Vagina (tissue), 2 donors: ENCODE results near the gene ENTREP1. TPM values are rescaled to one million over a fixed set of nuclear protein-coding genes. Genes with fewer than 3 reads are reported as not detected.

Source experiments
- DNase-seq, 2 donors: peaks; one replicate each; pipeline ENCODE4 v3.0.0-alpha.2; 2017; ENCODE audit errors: extremely low spot score in 2 of 2
- H3K27ac ChIP-seq: fragments of 200-600 bp; sonication (generic); one replicate; pipeline ENCODE4 v1.5.1; 2019
- H3K27me3 ChIP-seq: fragments of 200-600 bp; sonication (generic); one replicate; pipeline ENCODE4 v1.5.1; 2019
- H3K36me3 ChIP-seq, 2 donors: fragments of 200-600 bp; sonication (generic); one replicate each; pipeline ENCODE4 v1.5.1; 2017 to 2019
- H3K4me1 ChIP-seq: fragments of 200-600 bp; sonication (generic); one replicate; pipeline ENCODE4 v1.5.1; 2019
- H3K4me3 ChIP-seq, 2 donors: fragments of 200-600 bp; sonication (generic); 1 replicate in 1 of 2; 2 replicates in 1 of 2; pipeline ENCODE4 v1.5.1; 2016 to 2019
- H3K9me3 ChIP-seq: fragments of 200-600 bp; sonication (generic); one replicate; pipeline ENCODE4 v1.5.1; 2019
- CTCF ChIP-seq, 3 experiments: fragments of 450-650 bp in 2 of 3; fragments of 200-600 bp in 1 of 3; sonication (generic) in 1 of 3; IDR thresholded peaks; one replicate each; pipeline ENCODE4 v1.5.1; 2017 to 2019; ENCODE audit warnings: antibody characterized with exemption in 3 of 3, mild to moderate bottlenecking in 2 of 3, moderate library complexity in 2 of 3
- POLR2A ChIP-seq, 2 donors: fragments of 450-650 bp; IDR thresholded peaks; one replicate each; pipeline ENCODE4 v1.6.1; 2017; ENCODE audit warnings: antibody characterized with exemption in 2 of 2, mild to moderate bottlenecking in 2 of 2, moderate library complexity in 2 of 2
- POLR2AphosphoS5 ChIP-seq, 2 donors: sonication (generic); formaldehyde crosslinking; IDR thresholded peaks; one replicate each; pipeline ENCODE4 v1.9.0; 2017; ENCODE audit warnings: antibody characterized with exemption in 2 of 2, mild to moderate bottlenecking in 2 of 2, low read depth in 1 of 2; ENCODE audit not compliant: insufficient read depth in 1 of 2
- intact Hi-C: fragments of 100-400 bp; cut with DNase I; formaldehyde crosslinking; loops from one replicate; pipeline ENCODE4 v1.15.1; 2023
- total RNA-seq: library from RNA; depleted of rRNA; stranded (reverse); fragments of >200 nt; gene quantifications from one replicate; pipeline ENCODE4 v1.2.3, GENCODE V29; 2016

The ENTREP1 gene
- total RNA-seq, 1 donor from 2014 or later = 12.5 TPM

GRCh38 chr9:69339620-69340019, 14.6 kb downstream of the ENTREP1 start:
- TF ChIP-seq CTCF (IDR thresholded peaks at IDR 0.05) (no peak), POLR2AphosphoS5 (IDR thresholded peaks at IDR 0.05; ENCODE audit: insufficient read depth in 1 of 2, low read depth in 1 of 2) (no peak), POLR2A (IDR thresholded peaks at IDR 0.05) (no peak)
- H3K4me3 ChIP-seq = no peak overlapping the region
- H3K27me3 ChIP-seq = no peaks in the 10 kb centered on the region
- no peaks in the 10 kb centered on the region for H3K36me3 ChIP-seq
- intact Hi-C loops = no loop called here
- no peak overlapping the region for H3K27ac ChIP-seq
- no peak for DNase-seq
- H3K4me1 ChIP-seq = no peaks in the 10 kb centered on the region
- H3K9me3 ChIP-seq = no peaks in the 10 kb centered on the region

- Histone ChIP-seq H3K27ac (no peak overlapping the region), H3K9me3 (no peaks in the 10 kb centered on the region), H3K36me3 (no peaks in the 10 kb centered on the region), H3K4me3 (no peak overlapping the region), H3K27me3 (no peaks in the 10 kb centered on the region), H3K4me1 (no peaks in the 10 kb centered on the region)
- DNase-seq = no peak
- TF ChIP-seq CTCF (IDR thresholded peaks at IDR 0.05) (no peak), POLR2A (IDR thresholded peaks at IDR 0.05) (no peak)
- intact Hi-C loops = no loop called here
These were observed 15.6 kb downstream of the ENTREP1 start for GRCh38 chr9:69340631-69341030.

- no peak for TF ChIP-seq CTCF (IDR thresholded peaks at IDR 0.05)
- Histone ChIP-seq H3K4me3 (no peak overlapping the region), H3K27ac (no peak overlapping the region), H3K36me3 (no peaks in the 10 kb centered on the region), H3K4me1 (no peaks in the 10 kb centered on the region), H3K9me3 (no peaks in the 10 kb centered on the region), H3K27me3 (no peaks in the 10 kb centered on the region)
- no peak for DNase-seq
- intact Hi-C loops = no loop called here
These were observed 17.8 kb downstream of the ENTREP1 start for GRCh38 chr9:69342769-69343168.

- no peak for DNase-seq
- Histone ChIP-seq H3K36me3 (no peaks in the 10 kb centered on the region), H3K9me3 (no peaks in the 10 kb centered on the region), H3K27ac (no peak overlapping the region), H3K4me3 (no peak overlapping the region), H3K4me1 (no peaks in the 10 kb centered on the region), H3K27me3 (no peaks in the 10 kb centered on the region)
- no peak for TF ChIP-seq POLR2A (IDR thresholded peaks at IDR 0.05)
- no peak for TF ChIP-seq POLR2AphosphoS5 (IDR thresholded peaks at IDR 0.05; ENCODE audit: insufficient read depth in 1 of 2, low read depth in 1 of 2)
- TF ChIP-seq CTCF (IDR thresholded peaks at IDR 0.05) = no peak
- intact Hi-C loops = no loop called here
These were observed 19.4 kb downstream of the ENTREP1 start for GRCh38 chr9:69344459-69344858.

GRCh38 chr9:69346596-69347390, 21.8 kb downstream of the ENTREP1 start:
- Histone ChIP-seq H3K27ac (no peak overlapping the region), H3K27me3 (no peaks in the 10 kb centered on the region)
- intact Hi-C loops = no loop called here

More at GRCh38 chr9:69346596-69347390, 21.8 kb downstream of the ENTREP1 start:
- no peak overlapping the region for H3K4me3 ChIP-seq
- H3K9me3 ChIP-seq = no peaks in the 10 kb centered on the region
- no peaks in the 10 kb centered on the region for H3K36me3 ChIP-seq
- DNase-seq = no peak
- H3K4me1 ChIP-seq = no peaks in the 10 kb centered on the region
- TF ChIP-seq POLR2A (IDR thresholded peaks at IDR 0.05) (no peak), CTCF (IDR thresholded peaks at IDR 0.05) (no peak), POLR2AphosphoS5 (IDR thresholded peaks at IDR 0.05; ENCODE audit: insufficient read depth in 1 of 2, low read depth in 1 of 2) (no peak)
